PC-9 (cell line): ENCODE results near the gene SUSD1. TPM values are rescaled to one million over a fixed set of nuclear protein-coding genes. Genes with fewer than 3 reads are reported as not detected.

Experiments
- BruUV-seq: library from RNA; stranded (reverse); fragments of 400-500 nt; replicated peaks from 2 replicates; lab custom pipeline; 2021; lab: Mats Ljungman, UMichigan
- CTCF ChIA-PET: fragments of 300-600 bp; sonication (Branson Sonifier 250); formaldehyde crosslinking; loops from one replicate; lab custom pipeline; 2022; ENCODE audit warnings: antibody characterized with exemption; lab: Charles Lee
- POLR2A ChIA-PET: fragments of 300-600 bp; sonication (Branson Sonifier 250); formaldehyde crosslinking; loops from one replicate; lab custom pipeline; 2022; ENCODE audit warnings: antibody characterized with exemption; ENCODE audit not compliant: unreplicated experiment; lab: Charles Lee
- DNase-seq, 2 experiments: peaks; one replicate each; pipeline versions ENCODE4 v3.0.0 to v3.0.0-alpha.2; 2015 to 2022; ENCODE audit warnings: mixed read lengths in 1 of 2
- H2AFZ ChIP-seq: fragments of 200-600 bp; sonication (generic); 2 replicates; pipeline ENCODE4 v1.8.1; 2017; ENCODE audit warnings: antibody characterized with exemption
- H3F3A ChIP-seq: fragments of 200-600 bp; sonication (generic); 2 replicates; pipeline ENCODE4 v1.8.1; 2017; ENCODE audit warnings: antibody characterized with exemption, mild to moderate bottlenecking, low read depth; ENCODE audit not compliant: insufficient read depth
- H3K27ac ChIP-seq: fragments of 200-600 bp; sonication (generic); 2 replicates; pipeline ENCODE4 v1.6.1; 2016; ENCODE audit warnings: mixed run types
- H3K27me3 ChIP-seq: fragments of 200-600 bp; sonication (generic); 2 replicates; pipeline ENCODE4 v1.6.1; 2016; ENCODE audit warnings: low read depth, mixed run types; ENCODE audit not compliant: insufficient read depth
- H3K36me3 ChIP-seq: fragments of 200-600 bp; sonication (generic); 2 replicates; pipeline ENCODE4 v1.6.1; 2016; ENCODE audit warnings: low read depth, mixed run types
- H3K4me1 ChIP-seq: fragments of 200-600 bp; sonication (generic); replicated peaks from 2 replicates; pipeline ENCODE4 v1.6.1; 2016; ENCODE audit warnings: mixed run types; ENCODE audit not compliant: insufficient read depth
- H3K4me2 ChIP-seq: fragments of 200-600 bp; sonication (generic); 2 replicates; pipeline ENCODE4 v1.6.1; 2017; ENCODE audit warnings: mixed run types
- H3K4me3 ChIP-seq: fragments of 200-600 bp; sonication (generic); 2 replicates; pipeline ENCODE4 v1.6.1; 2016; ENCODE audit warnings: mixed run types
- H3K79me2 ChIP-seq: fragments of 200-600 bp; sonication (generic); 2 replicates; pipeline ENCODE4 v1.6.1; 2017; ENCODE audit warnings: low read depth, mixed run types
- H3K9me2 ChIP-seq: fragments of 200-600 bp; sonication (generic); 2 replicates; pipeline ENCODE4 v1.8.1; 2017; ENCODE audit warnings: mild to moderate bottlenecking; ENCODE audit not compliant: insufficient read depth
- H3K9me3 ChIP-seq: fragments of 200-600 bp; sonication (generic); 2 replicates; pipeline ENCODE4 v1.8.1; 2016; ENCODE audit warnings: low read depth; ENCODE audit not compliant: insufficient read depth
- H4K20me1 ChIP-seq: fragments of 200-600 bp; sonication (generic); 2 replicates; pipeline ENCODE4 v1.8.1; 2017; ENCODE audit not compliant: insufficient read depth
- EZH2 ChIP-seq: fragments of 200-600 bp; sonication (generic); IDR thresholded peaks from 2 replicates; pipeline ENCODE4 v1.8.0; 2017; ENCODE audit warnings: antibody characterized with exemption, low read depth
- intact Hi-C: fragments of 100-400 bp; cut with micrococcal nuclease; formaldehyde crosslinking; loops from one replicate; pipeline ENCODE4 v1.10.0; 2022; ENCODE audit not compliant: unreplicated experiment
- total RNA-seq: library from RNA; stranded (reverse); gene quantifications from 2 replicates; pipeline ENCODE4 v1.2.3, GENCODE V29; 2021
- TF ChIP-seq, protein P1 (sequence below): fragments of 200-600 bp; sonication (generic); conservative IDR thresholded peaks from 2 replicates; pipeline ENCODE4 v1.6.1; 2017; ENCODE audit warnings: mixed run types, antibody characterized with exemption, mild to moderate bottlenecking, moderate library complexity

The SUSD1 gene
- total RNA-seq, 1 experiment from 2014 or later, result 23.2 TPM

DNA sequence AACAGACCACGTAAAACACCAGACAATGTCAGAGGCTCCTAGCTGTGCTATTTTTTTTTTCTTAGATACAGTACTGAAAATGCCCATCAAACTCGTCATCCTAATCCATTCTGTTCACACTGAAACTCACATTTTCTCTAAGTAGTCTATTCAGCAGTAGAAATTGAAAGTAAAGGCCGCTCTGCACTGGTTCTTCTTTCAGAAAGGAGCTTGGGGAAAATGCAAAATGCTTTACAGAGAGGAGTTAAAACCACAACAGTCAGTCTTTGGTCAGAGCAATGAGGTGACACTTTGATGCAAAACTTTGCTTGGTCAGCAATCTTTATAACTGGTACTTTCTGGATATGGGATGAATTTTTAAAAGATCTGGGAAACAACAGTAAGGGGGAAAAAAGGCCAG is 43.8 kb upstream of the SUSD1 start:
- intact Hi-C loops, result loop anchor here (10.0 kb wide), 1 partner anchor 104 kb away; no protein-coding TSS in a partner anchor
- H3K4me3 ChIP-seq, result no peak overlapping the region
- no peaks in the 10 kb centered on the region for H3K27me3 ChIP-seq
- no peak overlapping the region for H3K27ac ChIP-seq
- ChIA-PET POLR2A (interaction anchor here (0.6 kb wide), 3 partner anchors 22 to 310 kb away, joined by 3 to 5 read pairs (median 3); no protein-coding TSS in a partner anchor), CTCF (no interaction called here)
- TF ChIP-seq, protein P1, sequence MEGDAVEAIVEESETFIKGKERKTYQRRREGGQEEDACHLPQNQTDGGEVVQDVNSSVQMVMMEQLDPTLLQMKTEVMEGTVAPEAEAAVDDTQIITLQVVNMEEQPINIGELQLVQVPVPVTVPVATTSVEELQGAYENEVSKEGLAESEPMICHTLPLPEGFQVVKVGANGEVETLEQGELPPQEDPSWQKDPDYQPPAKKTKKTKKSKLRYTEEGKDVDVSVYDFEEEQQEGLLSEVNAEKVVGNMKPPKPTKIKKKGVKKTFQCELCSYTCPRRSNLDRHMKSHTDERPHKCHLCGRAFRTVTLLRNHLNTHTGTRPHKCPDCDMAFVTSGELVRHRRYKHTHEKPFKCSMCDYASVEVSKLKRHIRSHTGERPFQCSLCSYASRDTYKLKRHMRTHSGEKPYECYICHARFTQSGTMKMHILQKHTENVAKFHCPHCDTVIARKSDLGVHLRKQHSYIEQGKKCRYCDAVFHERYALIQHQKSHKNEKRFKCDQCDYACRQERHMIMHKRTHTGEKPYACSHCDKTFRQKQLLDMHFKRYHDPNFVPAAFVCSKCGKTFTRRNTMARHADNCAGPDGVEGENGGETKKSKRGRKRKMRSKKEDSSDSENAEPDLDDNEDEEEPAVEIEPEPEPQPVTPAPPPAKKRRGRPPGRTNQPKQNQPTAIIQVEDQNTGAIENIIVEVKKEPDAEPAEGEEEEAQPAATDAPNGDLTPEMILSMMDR, result no peak
- no peak for TF ChIP-seq EZH2
- no peaks in the 10 kb centered on the region for H3K79me2 ChIP-seq
- no TSS peak for BruUV-seq
- no peaks in the 10 kb centered on the region for H3K9me2 ChIP-seq
- H2AFZ ChIP-seq, result no peak overlapping the region
- H3F3A ChIP-seq, result no peaks in the 10 kb centered on the region
- no peaks in the 10 kb centered on the region for H3K4me1 ChIP-seq
- H3K4me2 ChIP-seq, result no peak overlapping the region
- no peaks in the 10 kb centered on the region for H3K9me3 ChIP-seq
- H4K20me1 ChIP-seq, result no peaks in the 10 kb centered on the region
- no peak for DNase-seq
- H3K36me3 ChIP-seq, result peaks cover 30% of the 10 kb centered on the region

DNA sequence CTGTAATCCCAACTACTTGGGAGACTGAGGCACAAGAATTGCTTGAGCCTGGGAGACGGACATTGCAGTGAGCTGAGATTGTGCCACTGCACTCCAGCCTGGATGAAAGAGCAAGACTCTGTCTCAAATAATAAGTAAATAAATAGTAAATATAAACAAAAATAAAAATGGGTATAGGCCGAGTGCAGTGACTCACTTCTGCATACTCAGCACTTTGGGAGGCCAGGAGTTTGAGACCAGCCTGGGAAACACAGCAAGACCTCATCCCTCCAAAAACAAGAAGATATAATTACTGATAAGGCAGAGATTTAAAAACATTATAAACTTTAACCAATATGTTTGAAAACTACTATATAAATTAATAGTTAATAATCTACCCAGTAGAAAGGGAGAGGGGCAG is 37.8 kb upstream of the SUSD1 start:
- no TSS peak for BruUV-seq
- Histone ChIP-seq H3K4me2 (no peak overlapping the region), H3K9me3 (no peaks in the 10 kb centered on the region; the same call in 1 of the 2 replicates), H3K36me3 (peaks cover 16% of the 10 kb centered on the region), H3K27me3 (no peaks in the 10 kb centered on the region), H4K20me1 (no peaks in the 10 kb centered on the region), H3K79me2 (no peaks in the 10 kb centered on the region), H2AFZ (no peak overlapping the region), H3F3A (0 out of 2 replicates have a peak, but pooled peaks cover 5% of the 10 kb centered on the region), H3K9me2 (no peaks in the 10 kb centered on the region), H3K27ac (no peak overlapping the region), H3K4me1 (no peaks in the 10 kb centered on the region), H3K4me3 (no peak overlapping the region)
- intact Hi-C loops, result loop anchor here (10.0 kb wide), 1 partner anchor 98 kb away; no protein-coding TSS in a partner anchor
- no peak for DNase-seq
- CTCF ChIA-PET, result no interaction called here
- no peak for TF ChIP-seq EZH2
- TF ChIP-seq, protein P1, result no peak
- POLR2A ChIA-PET, result no interaction called here

DNA sequence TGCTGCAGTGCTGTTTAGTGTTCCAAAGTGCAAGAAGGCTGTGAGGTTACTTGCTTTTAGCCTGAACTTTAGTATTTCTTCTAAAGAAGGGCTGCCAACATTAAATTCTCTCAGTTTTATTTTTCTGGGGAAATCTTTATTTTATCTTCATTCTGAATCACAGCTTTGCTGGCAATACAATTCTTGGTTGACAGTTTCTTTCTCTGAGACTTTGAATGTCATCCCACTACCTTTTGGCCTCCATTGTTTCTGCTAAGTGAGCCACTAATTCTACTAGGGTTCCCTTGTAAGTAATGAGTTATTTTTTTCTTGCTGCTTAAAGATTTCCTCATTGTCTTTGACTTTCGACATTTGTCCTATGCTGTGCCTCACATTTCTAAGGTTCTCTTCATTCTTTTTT is 32.4 kb upstream of the SUSD1 start:
- Histone ChIP-seq H3K4me2 (no peak overlapping the region), H3K27ac (no peak overlapping the region), H3K36me3 (peaks cover 14% of the 10 kb centered on the region), H3F3A (peaks cover 15% of the 10 kb centered on the region; the same call in 1 of the 2 replicates), H3K79me2 (no peaks in the 10 kb centered on the region), H3K9me2 (no peaks in the 10 kb centered on the region), H2AFZ (no peak overlapping the region), H3K9me3 (peaks cover 4% of the 10 kb centered on the region; the same call in 1 of the 2 replicates), H4K20me1 (no peaks in the 10 kb centered on the region), H3K4me1 (no peaks in the 10 kb centered on the region), H3K27me3 (no peaks in the 10 kb centered on the region), H3K4me3 (no peak overlapping the region)
- intact Hi-C loops, result no loop called here
- no peak for TF ChIP-seq EZH2
- ChIA-PET POLR2A (no interaction called here), CTCF (no interaction called here)
- no peak for DNase-seq
- BruUV-seq, result no TSS peak

DNA sequence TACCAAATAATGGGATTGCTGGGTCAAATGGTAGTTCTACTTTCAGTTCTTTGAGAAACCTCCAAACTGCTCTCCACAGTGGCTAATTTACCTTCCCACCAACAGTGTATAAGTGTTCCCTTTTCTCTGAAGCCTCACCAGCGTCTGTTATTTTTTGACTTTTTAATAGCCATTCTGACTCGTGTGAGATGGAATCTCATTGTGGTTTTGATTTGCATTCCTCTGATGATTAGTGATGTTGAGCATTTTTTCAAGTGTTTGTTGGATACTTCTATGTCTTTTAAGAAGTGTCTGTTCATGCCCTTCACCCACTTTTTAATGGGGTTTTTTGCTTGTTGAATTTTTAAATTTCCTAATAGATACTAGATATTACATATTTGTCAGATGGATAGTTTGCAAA is 28.4 kb upstream of the SUSD1 start:
- Histone ChIP-seq H4K20me1 (no peaks in the 10 kb centered on the region), H3K36me3 (peaks cover 9% of the 10 kb centered on the region), H3K27ac (no peak overlapping the region), H3K79me2 (no peaks in the 10 kb centered on the region), H3F3A (peaks cover 25% of the 10 kb centered on the region; the same call in 1 of the 2 replicates), H3K4me3 (no peak overlapping the region), H3K4me1 (no peaks in the 10 kb centered on the region), H2AFZ (no peak overlapping the region), H3K27me3 (no peaks in the 10 kb centered on the region), H3K9me3 (peaks cover 4% of the 10 kb centered on the region; the same call in 1 of the 2 replicates), H3K4me2 (no peak overlapping the region), H3K9me2 (no peaks in the 10 kb centered on the region)
- POLR2A ChIA-PET, result interaction anchor here (0.5 kb wide), 1 partner anchor 19 kb away, joined by 4 read pairs; no protein-coding TSS in a partner anchor
- BruUV-seq, result no TSS peak
- DNase-seq, result no peak
- no peak for TF ChIP-seq EZH2
- TF ChIP-seq, protein P1, result no peak
- CTCF ChIA-PET, result no interaction called here
- intact Hi-C loops, result no loop called here
